Right renal cortex interstitium (tissue), 3 donors: ENCODE results near the gene SCGN. TPM values are rescaled to one million over a fixed set of nuclear protein-coding genes. Genes with fewer than 3 reads are reported as not detected.

Source experiments
- DNase-seq, 3 donors: peaks; one replicate each; pipeline ENCODE4 v3.0.0-alpha.2; 2013; ENCODE audit warnings: low read depth in 3 of 3, low spot score in 2 of 3
- polyA plus RNA-seq, 3 donors: library from polyadenylated mRNA; unstranded; fragments of 120-200 nt; gene quantifications; one replicate each; pipeline ENCODE4 v1.2.1, GENCODE V29; 2013; ENCODE audit not compliant: insufficient read length in 3 of 3

SCGN gene
- polyA plus RNA-seq, 3 donors: 0.35 to 0.55 (median 0.44) TPM

GRCh38 chr6:25639653-25640052 lies 12.4 kb upstream of the SCGN start:
- no peak for DNase-seq

- no peak for DNase-seq
Observed at GRCh38 chr6:25640446-25640845, 11.6 kb upstream of the SCGN start.

- DNase-seq: no peak
Observed at GRCh38 chr6:25640891-25641290, 11.1 kb upstream of the SCGN start.

GRCh38 chr6:25641377-25641776 lies 10.6 kb upstream of the SCGN start:
- no peak for DNase-seq

GRCh38 chr6:25641940-25642666 lies 9.9 kb upstream of the SCGN start:
- no peak for DNase-seq

- DNase-seq: no peak
Observed at GRCh38 chr6:25642667-25643328, 9.2 kb upstream of the SCGN start.

GRCh38 chr6:25645916-25646315 lies 6.1 kb upstream of the SCGN start:
- DNase-seq: no peak

- no peak for DNase-seq
Observed at GRCh38 chr6:25649611-25650010, 2.4 kb upstream of the SCGN start.

GRCh38 chr6:25655723-25656122 lies 3.7 kb downstream of the SCGN start:
- DNase-seq: no peak

GRCh38 chr6:25659633-25660368 lies 7.8 kb downstream of the SCGN start:
- DNase-seq: no peak

- DNase-seq: no peak
Observed at GRCh38 chr6:25660512-25660911, 8.5 kb downstream of the SCGN start.

GRCh38 chr6:25661129-25661779 lies 9.2 kb downstream of the SCGN start:
- no peak for DNase-seq

GRCh38 chr6:25665455-25665854 lies 13.4 kb downstream of the SCGN start:
- no peak for DNase-seq

- no peak for DNase-seq
Observed at GRCh38 chr6:25669413-25669812, 17.4 kb downstream of the SCGN start.

- no peak for DNase-seq
Observed at GRCh38 chr6:25670208-25670607, 18.2 kb downstream of the SCGN start.

GRCh38 chr6:25670793-25671513 lies 18.9 kb downstream of the SCGN start:
- no peak for DNase-seq

- DNase-seq: no peak
Observed at GRCh38 chr6:25671652-25672051, 19.6 kb downstream of the SCGN start.

GRCh38 chr6:25675167-25675566 lies 23.2 kb downstream of the SCGN start:
- no peak for DNase-seq

- DNase-seq: no peak
Observed at GRCh38 chr6:25676775-25677174, 24.8 kb downstream of the SCGN start.

GRCh38 chr6:25681848-25682247 lies 29.8 kb downstream of the SCGN start:
- DNase-seq: no peak

GRCh38 chr6:25682324-25682723 lies 30.3 kb downstream of the SCGN start:
- no peak for DNase-seq
